Lung microvascular endothelial cell (primary cell): ENCODE data around the gene OR10R2. TPM values are rescaled to one million over a fixed set of nuclear protein-coding genes. Genes with fewer than 3 reads are reported as not detected.
A peak's percentile ranks its signal among the peaks of the same experiment; 100 is the strongest.

Source experiments
- DNase-seq, 2 donors: peaks; one replicate each; pipeline versions ENCODE4 v3.0.0 to v3.0.0-alpha.2; 2010; ENCODE audit warnings: low read depth in 2 of 2
- total RNA-seq: library from RNA; depleted of rRNA; stranded (reverse); fragments of >200 nt; gene quantifications from 2 replicates; pipeline ENCODE4 v1.2.1, GENCODE V29; 2014

OR10R2 gene
- total RNA-seq, 1 donor from 2014 or later: not detected

DNA sequence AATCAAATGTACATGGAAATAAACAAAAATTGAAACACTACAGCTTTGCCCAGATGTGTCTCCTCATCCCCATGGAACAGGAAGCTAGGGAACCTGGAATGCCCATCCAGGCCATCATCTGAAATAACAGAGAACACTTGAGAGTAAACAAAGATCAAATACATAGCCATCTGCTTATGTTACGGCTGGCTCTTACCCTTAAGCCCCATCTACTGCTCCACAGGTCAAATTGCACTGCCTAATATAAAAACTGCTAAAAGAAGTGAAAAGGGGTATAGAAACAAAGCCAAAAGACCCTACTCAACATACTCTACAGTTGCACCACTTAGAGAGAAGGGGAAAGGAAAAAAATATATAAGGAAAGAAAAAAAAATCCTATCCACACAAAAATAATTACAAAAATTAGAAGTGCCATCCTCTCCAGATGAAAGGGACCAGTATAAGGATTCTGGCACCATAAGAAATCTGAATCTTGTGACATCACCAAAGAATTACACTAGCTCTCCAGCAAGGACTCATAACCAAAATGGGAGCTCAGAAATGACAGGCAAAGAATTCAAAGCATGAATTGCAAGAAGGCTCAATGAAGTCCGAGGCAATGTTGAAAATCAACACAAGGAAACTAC is 55.3 kb downstream of the OR10R2 start:
- peak; percentile 36 to 47 for DNase-seq

Other genes with a start within 250 kb of the OR10R2 start
- gene CD1A, start 217.8 kb upstream of the OR10R2 start, total RNA-seq: not detected in 2 replicates
- gene CD1C, start 182.3 kb upstream of the OR10R2 start, total RNA-seq: not detected in 2 replicates
- gene CD1B, start 140.7 kb upstream of the OR10R2 start, total RNA-seq: not detected in 2 replicates
- not detected in 2 replicates for gene CD1E, start 118.3 kb upstream of the OR10R2 start, total RNA-seq
- not detected in 2 replicates for gene OR10T2, start 72.8 kb upstream of the OR10R2 start, total RNA-seq
- gene OR10K2, start 46.0 kb upstream of the OR10R2 start, total RNA-seq: not detected in 2 replicates
- gene OR10K1, start 10.4 kb upstream of the OR10R2 start, total RNA-seq: not detected in 2 replicates
- gene OR6Y1, start 82.2 kb downstream of the OR10R2 start, total RNA-seq: not detected in 2 replicates
- not detected in 2 replicates for gene OR6P1, start 98.4 kb downstream of the OR10R2 start, total RNA-seq
- gene OR10X1, start 107.7 kb downstream of the OR10R2 start, total RNA-seq: not detected in 2 replicates
- gene OR10Z1, start 133.0 kb downstream of the OR10R2 start, total RNA-seq: not detected in 2 replicates
- gene SPTA1, start 214.5 kb downstream of the OR10R2 start, total RNA-seq: 0.40 and 0.87 TPM in 2 replicates
- gene OR6K2, start 228.4 kb downstream of the OR10R2 start, total RNA-seq: not detected in 2 replicates
- not detected in 2 replicates for gene OR6K3, start 248.5 kb downstream of the OR10R2 start, total RNA-seq